NCI-H2081 (cell line): ENCODE data around the gene TRIM65.
"Not testable (repeated sequence)": the region's sequence is repeated elsewhere in the genome, so short reads cannot be mapped to it uniquely, and the experiment has no call there.

Experiments used
- DNase-seq, 2 experiments: peaks; one replicate each; lab custom pipeline; 2025; lab: John Stamatoyannopoulos, UW

The TRIM65 gene

GRCh38 chr17:75851693-75851991 is 45.1 kb downstream of the TRIM65 start:
- not testable (repeated sequence) for DNase-seq

DNA sequence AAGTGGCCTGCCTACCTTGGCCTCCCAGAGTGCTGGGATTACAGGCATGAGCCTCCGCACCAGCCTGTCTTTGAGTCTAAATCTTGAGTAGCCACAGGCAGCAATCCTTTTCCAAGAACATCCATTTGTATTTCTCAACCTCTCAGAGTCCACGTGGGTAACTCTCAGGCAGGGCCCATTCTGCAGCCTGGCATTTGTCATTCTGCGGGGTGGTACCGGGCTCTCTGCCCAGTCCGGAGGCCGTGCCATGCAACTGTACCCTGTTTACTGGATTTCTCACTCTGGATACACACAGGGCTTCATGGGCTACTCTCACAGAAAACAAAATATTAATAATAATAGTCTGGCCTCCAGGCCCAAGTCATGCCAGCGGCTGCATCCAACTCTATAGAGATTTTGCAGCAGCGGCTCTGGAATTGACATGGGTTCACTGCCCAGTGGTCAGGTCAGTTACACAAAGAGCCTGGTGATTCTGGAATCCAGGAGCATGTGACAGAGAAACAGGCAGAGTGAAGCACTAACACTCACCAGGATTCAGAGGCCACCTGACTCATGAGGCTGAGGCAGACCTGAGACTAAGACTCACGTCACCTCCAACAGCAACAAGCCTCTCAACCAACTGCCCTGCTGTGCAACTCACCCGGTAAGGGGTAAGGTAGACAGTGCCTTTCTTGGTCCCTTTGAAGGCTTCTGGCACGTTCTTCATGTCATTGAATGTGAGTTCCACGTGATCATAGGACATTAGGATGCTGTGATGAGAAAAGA is 45.6 kb downstream of the TRIM65 start:
- DNase-seq = no peak

- no peak for DNase-seq
Observed at GRCh38 chr17:75849724-75850123, 47.0 kb downstream of the TRIM65 start.

GRCh38 chr17:75849279-75849646 is 47.5 kb downstream of the TRIM65 start:
- DNase-seq = no peak

DNA sequence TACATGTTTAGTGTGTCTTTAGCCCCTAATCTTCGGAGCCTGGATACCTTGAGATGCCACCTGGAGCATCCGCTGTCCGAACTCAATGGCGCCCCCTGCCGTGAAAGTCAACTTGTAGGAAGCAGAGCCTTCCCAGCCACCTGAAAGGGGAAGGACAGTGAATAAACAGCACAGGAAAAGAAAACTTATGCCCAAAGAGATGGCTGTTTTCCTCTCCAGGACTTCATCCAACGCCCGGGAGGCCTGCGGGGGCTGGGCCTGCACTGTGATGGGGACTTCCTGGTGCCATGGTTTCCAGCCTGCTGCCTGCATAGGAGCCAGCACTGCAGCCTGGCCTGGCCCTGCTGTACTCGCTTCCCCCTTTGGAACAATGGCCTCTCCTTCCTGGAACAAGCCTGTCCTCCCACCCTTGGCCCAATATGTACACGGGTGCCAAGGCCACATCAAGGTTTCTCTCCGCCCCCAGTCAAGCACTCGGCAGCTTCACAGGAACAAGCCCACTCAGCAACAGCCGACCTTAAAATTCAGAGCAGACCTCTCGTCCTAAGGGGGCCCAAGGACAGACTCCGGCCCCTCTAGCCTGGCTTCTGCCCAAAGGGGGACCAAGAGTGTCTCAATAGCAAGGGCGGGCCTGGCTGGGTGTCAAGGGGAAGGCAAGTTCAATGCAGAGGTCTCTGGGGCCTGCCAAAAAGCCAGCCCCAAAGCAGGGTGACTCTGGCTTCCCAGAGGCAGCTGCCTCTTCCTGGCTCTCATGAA is 48.0 kb downstream of the TRIM65 start:
- DNase-seq = peak; percentile 50 to 61

DNA sequence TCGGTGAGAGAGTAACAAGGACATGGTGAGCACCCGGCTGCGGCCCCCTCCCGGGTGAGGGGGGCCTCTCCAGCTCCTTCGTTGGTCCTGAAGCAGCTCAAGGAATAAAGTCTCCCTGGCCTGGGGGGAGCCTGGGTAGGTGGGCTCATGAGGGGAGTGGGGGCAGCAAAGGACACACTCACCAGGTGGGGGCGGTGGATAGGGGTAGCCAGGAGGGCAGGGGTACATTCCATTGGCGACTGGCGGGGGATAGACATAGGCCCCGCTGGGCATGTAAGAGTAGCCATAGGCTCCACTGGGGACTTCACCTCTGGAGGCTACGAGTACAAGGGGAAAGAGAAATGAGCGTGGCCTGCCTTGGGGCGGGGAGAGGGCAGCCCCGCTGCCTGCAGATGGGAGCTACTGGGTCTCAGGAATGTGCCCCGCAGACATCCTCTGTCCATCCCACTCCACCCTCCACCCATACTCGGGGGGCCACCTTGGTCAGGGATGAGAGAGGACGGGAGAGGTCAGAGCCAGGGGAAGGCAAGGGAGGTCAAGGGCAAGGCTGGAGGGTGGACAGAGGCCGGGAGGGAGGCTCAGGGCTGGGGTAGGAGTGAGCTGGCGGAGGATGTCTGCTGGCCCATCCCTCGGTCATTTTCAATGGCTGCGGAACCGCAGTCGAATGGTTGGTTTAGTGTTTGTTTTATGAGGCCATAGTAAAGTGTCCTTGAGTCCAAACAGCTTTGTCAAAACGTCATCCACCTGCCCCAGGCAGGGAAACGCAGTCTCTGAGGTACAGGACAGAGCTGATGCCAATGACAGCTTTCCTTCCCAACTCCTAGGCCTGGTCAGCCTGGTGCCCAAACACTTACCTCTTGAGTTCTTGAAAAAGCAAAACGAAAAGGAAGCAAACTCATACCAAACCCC is 48.9 kb downstream of the TRIM65 start:
- DNase-seq = no peak

DNA sequence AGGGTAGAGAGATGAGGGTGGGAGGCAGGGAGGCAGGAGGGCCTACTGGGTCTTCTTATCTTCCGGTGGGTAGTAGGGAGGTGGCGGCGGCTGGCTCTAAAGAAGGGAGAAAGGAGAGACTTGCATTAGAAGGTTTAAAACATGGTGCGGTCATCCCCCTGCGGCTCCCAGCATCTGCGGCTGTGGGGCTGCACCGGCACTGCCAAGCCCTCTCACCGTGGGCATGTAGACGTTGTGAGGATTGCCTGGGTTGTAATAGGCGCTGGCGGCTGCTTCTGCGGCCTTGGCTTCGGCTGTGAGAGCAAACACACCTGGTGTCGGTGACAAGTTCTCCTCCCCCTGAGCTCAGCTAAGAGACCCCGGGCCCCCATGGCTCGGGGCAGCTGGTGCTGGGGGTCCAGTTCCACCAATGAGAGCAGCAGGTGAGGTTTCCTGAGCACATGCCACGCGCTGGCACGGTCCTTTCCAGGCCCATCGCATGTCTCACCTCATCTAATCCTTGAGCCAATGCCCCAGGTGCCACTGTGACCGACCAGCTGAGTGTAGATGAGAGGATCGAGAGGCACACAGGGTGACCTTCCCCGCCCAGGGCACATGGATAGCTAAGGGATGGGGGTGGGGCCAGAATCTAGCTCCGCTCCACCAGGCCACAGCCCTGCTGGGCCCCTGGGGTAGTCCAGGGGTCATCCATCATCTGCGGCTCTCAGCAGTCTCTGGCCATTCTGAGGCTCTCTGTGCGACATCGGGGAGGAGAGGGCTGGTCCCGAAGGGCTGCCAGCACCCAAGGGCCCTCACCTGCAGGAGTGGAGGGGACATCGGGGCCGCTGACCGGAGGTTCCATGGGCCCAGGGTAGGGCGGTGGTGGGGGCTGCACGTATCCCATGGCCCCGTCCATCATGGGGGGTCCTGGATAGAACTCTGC is 49.8 kb downstream of the TRIM65 start:
- DNase-seq = peak; percentile 38 to 51

DNA sequence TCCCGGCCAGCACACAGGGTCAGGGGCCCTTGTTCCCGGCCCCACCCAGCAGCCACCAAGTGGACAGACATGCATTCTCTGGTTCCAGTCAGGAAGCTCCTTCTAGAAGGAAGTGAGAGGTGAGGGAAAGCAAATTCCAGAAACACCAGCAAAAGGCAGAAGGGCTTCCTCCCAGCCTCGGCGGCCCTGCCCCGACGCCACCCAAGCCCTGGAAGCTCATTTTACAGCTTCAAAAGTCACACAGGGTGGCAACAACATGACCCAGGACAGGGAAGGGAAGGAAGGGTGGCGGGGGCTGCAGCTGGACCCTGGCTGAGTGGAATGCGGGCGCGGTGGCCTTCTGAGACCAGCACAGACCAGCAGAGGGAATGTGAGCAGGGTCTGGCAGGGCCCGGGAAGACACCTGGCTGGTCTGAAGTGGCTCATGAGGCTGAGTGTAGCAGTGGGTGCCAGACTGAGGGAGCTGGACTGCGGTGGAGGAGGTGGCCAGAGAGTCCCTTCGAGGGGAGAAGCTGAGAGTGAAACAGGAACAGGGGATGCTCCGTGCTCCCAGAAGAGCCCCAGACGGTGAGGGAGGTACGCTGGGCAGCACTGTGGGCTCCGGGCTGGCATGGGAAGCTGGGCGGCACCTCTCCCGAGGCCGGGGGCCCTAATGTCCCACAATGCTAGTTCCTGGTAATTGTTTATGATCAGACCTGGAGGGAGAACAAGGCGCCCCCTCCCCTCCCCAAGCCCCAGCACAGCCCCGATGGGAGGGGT is 50.6 kb downstream of the TRIM65 start:
- no peak for DNase-seq

DNA sequence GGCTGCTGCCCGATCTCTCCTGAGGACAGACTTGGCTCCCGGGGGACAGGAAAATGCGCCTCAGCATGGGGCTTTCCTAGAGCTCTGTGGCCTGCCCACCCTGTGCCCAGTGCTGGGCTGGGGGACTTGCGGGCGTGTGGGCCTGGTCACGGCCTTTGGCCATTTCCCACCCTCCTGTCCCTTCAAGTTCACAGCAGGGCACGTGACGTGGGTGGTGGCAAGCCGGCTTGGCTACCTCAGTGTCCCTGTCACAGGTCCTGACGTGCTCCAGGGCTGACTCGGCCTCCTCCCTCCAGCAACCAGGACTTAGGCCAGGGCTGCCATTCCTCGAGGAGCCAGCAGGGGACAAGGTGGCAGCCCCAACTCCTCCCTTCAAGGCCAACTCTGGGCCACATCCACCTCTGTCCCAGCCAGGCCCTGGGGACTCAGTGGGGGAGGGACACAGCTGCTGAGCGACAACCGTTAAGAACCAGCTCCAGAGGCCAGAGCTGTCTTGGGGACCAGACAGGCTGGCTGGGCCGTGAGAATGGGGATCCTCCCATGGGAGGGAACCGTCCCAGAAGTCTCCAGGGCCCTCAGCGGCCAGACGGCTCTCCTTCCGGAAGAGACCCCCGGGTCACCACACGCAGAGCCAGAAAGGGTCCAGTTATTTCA is 51.6 kb downstream of the TRIM65 start:
- DNase-seq = peak in 1 of 2 experiments; percentile 15

DNA sequence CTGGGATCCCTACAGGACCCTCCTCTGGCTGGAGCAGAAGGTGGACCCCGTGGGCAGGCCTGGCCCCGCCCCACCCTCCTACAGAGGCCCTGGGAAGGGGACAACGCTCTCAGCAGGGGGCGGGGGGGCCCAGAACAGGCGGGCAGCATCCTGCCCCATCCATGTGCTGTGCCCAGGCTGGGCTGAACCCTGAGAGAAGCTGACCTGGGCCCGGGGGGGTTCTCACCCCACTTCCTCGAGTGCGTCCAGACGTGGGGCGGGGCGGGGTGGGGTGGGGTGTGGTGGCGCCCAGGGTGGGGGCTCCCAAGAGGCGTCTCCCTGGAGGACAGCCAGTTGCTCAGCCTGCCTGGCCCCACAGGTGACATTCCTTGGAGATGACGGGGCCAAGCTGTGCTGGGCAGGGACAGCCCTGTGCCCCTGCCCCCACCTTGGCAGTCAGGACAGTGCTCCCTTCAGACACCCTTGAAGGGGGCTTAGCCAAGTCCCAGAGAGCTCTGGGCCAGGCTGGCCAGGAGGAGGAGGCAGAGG is 52.2 kb downstream of the TRIM65 start:
- DNase-seq = no peak

- DNase-seq = no peak
Observed at GRCh38 chr17:75843577-75844529, 52.9 kb downstream of the TRIM65 start, which contains the start of gene UNC13D. TSS of gene UNC13D (minus strand) at chr17:75844404. CDS start at chr17:75844337, 67 bp downstream.

DNA sequence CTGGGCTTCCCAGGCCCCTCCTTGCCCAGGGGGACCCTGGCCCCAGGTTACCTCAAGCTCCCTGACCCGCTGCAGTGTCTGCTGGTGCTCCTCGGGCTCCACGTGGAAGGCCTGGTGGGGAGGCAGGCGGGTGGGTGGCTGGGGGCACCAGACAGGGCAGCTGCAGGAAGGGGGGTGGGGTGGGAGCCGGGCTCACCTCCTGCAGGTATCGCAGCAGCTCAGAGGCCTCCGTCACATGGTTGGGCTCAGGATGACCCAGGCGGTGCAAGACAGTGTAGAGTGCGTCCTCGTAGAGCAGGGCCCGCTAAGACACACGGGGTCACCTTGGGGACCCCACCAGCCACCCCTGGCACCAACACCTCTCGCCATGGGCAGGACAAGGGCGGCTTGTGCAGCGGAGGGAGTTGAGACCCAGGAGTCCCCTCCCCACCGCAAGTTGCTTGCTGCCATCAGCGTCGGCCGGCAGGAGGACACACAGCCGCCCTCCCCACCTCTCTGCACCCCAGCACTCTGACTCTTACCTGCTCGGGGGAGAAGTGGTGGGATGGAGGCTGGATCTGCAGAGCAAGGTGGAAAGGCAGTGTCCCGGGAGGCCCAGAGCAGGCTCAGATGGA is 53.7 kb downstream of the TRIM65 start:
- DNase-seq = no peak

- no peak for DNase-seq
Observed at GRCh38 chr17:75842411-75842810, 54.3 kb downstream of the TRIM65 start.

DNA sequence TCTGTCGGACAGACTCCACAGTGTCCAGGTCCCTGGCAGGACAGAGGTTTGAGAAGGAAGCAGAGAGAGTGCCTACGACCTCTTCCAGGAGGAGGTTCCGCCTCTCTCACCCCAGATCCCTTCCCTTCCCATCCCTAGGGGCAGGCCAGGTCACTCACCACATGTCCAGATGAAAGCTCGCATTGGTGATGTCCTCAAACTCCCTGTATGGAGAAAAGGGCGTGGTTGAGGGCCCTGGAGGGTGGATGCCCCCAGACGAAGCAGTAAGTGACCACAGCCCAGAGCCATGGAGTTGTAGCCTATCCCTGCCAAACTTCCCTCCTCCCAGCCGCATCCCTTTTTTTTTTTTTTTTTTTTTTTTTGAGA is 56.0 kb downstream of the TRIM65 start:
- DNase-seq = no peak

GRCh38 chr17:75839942-75840798 is 56.6 kb downstream of the TRIM65 start:
- no peak for DNase-seq
